Inflammatory macrophage treated with lipopolysaccharide for 1 hour (primary cell): ENCODE measurements around the gene VWA5B1.

Experiments used
- DNase-seq, 2 donors: peaks; one replicate each; pipeline ENCODE4 v3.0.0-alpha.2; 2020 to 2022

The VWA5B1 gene

DNA sequence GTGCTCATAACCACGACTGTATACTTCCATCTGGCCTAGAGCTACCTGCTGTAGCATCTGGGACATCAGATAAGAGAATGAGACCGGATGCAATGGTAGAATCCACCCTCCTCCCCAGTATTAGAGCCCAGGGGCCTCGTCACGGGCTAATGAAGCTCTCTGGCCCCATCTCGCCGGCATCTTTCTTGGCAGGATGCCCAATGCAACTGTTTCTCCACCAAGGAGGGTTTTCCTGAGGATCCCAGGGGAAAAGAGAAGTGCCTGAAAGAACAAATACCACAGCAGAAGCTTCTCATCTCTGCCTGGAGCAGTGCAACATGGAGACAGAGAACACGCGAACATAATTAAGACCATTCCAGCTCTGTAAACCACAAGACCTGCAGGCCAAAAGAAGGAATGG lies 80.0 kb downstream of the VWA5B1 start:
- no peak for DNase-seq

DNA sequence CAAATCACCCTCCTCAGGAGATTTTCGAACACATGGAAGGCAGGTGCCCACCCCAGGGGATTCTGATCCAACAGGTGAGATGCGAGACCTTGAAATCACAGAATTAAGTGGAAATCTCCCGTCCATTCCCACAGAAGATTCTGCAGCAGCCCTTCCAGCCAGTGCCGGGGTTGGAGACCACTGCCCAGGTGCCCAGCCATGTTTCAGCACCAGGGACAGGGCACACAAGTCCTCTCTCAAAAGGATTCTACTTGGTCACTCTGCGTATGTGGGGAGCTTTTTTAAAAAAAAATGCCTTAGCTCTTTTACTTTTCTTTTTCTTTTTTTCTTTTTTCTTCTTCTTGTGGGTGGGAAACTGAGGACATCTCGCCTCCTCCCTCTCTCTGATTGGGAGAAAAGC lies 80.7 kb downstream of the VWA5B1 start:
- no peak for DNase-seq

DNA sequence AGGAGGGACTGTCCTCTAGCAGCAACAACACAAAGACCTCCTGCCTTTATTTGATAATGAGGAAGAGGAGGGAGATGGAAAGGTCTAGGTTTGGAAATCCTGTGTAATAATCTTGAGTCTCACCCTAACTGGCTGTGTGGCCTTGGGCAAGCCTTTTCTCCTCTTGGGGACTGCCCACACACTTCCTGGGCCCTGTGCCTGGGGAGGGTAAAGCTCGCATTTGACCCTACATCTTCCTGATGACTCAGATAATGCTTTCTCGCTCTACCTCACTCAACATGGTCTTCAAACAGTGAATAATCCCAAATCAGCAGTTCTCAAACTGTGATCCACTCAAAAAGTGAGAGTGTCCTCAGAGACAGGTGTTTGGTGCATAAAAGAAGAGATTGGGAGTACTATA lies 81.2 kb downstream of the VWA5B1 start:
- DNase-seq, result peak in 1 of 2 donors; percentile 5

DNA sequence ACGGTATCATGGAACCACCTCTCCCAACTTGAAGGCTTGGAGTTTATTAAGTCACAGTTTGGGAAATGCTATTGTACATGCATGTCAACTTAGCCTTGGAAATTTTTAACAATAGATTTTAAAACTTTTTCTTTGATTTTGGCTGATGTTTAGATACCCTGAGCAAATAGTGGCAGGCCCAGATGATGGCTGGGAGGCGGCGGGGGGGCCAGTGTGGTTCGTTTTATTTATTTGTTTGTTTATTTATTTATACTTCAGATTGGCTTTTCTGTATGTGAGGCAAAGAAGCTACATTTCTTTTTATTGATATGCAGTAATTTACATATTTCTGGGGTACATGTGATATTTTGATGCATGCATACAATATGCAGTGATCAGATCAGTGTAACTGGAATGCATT lies 82.0 kb downstream of the VWA5B1 start:
- DNase-seq, result no peak

DNA sequence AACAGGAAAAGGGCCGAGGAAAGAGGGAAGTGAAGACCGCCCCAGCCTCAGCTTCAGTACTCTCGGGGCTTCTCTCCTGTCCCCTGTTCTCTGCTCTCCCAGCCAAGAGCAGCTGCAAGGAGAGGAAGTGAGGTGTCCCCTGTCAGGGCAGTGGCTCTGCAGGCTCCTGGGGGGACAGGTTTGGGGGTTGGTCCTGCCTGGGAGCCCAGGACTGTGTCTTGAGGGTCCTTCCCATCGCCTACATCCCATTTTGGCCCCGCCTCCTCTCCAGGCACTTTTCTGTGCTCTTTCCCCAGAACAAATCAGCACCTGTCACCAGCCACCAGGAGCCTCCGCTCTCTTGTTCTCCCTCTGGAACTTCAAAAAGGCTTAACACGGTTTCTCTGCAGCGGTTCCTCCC lies 82.6 kb downstream of the VWA5B1 start:
- no peak for DNase-seq

DNA sequence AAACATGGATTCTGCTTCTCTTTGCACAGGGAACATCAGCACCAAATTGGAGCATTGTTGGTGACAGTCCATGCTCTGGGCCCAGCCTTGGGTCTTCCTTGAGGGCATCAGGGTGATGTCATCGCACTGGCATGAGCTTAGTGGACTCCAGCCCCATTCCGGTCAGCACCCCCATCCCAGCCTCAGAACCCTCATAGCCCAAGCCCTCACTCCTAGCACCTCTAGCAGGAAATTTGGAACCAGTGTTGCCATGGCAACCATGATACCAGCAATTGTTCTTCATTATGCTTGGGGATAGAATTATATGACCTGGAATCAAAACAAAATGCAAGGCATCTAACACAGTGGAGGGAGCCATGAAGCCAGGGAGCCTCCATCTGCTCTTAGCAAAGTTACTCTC lies 83.1 kb downstream of the VWA5B1 start:
- DNase-seq, result no peak

DNA sequence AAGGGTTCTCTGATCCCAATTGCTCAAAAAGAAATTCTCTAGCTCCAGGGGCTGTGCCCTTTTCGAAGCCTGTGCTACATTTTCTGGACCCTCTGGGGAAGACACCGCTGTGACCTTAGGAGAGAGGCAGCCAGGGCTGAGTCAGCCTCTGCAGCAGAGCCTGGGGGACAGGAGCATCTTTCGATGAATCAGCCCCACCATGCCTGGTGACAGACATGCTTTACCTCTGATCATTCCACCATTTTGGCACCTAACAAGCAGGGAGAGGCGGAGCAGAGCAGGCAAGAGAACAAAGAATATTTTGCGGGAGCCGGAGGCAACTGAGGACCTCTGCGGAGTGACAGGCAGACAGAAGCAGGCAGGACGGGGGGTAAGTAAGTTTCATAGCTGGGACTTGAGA lies 84.9 kb downstream of the VWA5B1 start:
- DNase-seq, result no peak

DNA sequence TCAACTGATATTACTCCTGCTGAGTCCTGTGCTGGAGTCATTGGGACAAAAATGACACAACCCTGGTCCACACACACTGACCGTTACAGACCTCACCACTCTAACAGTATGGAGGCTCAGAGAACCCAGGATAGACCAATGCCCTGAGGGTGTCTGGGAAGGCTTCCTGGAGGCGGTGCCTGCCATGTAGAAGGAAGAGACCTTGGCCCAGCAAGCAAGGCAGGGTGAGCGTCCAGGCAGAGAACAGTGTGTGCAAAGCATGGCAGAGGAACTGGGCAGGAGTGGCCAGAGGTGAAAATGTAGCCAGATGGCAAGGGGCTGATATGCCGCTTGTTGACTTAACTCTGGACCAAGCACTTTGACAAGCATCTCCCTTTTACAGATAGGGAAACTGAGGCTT lies 85.5 kb downstream of the VWA5B1 start:
- DNase-seq, result no peak

DNA sequence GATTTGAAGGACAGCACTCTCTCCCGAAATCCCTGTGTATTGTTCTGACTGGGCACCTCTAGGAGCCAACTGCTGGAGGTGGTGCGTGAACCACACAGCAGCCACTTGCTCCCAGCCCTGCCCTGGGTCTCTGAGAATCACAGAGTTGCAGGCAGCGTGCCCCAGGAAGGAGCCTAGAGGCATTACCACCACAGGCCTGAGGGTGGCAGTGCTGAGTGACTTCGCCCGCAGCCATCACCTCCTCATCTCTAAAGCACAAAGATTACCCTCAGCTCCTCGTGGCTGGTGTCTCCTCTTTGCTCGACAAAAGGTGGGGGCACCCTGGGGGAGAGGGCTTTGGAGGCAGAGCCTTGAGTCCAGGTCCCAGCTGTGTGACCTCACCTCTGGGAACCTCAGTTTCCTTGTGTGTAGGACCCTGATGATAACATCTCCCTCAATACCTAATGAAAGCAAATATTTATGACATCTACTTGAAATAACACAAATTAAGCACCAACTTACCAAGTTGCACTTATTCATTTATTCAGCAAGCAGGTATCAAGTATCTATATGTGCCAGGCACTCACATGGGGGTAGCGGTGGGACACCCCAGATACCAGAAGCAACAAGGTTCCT lies 86.3 kb downstream of the VWA5B1 start:
- DNase-seq, result peak in 1 of 2 donors; percentile 62

DNA sequence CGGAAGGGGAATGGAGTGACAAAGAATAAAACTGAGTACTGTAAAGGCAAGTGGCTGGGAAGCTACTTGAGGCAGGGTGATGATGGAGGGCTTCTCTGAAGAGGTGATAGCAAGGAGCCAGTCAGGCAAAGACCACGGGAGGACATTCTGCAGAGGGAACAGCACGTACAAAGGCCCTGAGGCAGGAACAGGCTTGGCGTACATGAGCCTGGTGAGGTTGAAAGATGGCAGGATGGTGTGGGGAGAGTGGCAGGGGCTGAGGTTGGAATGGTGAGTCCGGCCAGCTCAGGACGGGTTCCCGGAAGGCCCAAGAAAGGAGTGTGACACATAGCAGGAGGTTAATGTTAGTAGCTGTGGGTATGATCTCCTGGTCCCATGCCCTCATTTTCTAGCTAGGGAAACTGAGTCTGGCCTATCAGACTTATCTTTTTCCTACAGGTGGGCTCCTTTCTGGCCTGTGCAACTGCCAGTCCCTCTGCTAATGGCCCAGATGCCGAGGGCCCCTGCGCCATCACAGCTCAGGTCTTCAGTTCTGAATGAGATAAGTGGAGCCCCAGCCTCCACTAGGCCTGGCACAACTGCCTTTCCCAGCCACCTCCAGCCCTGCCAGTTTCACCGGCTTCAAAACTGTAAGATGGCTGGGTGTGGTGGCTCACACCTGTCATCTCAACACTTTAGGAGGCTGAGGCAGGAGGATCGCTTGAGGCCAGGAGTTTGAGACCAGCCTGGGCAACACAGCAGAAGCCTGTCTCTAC lies 87.0 kb downstream of the VWA5B1 start:
- DNase-seq, result no peak

DNA sequence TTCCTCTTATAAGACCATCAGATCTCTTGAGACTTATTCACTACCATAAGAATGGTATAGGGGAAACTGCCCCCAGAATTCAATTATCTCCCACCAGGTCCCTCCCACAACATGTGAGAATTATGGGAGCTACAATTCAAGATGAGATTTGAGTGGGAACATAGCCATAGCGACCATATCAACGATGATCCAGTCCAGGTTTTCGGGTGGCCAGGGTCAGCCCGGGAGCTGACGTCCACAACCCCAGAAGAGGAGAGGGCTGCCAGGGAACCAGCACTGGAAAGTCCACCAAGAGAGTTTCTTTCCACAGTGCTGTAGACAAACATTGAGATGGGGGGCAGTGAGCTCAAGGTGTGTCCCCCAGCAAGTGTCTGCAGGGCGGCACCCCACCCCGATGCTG lies 88.4 kb downstream of the VWA5B1 start:
- no peak for DNase-seq

DNA sequence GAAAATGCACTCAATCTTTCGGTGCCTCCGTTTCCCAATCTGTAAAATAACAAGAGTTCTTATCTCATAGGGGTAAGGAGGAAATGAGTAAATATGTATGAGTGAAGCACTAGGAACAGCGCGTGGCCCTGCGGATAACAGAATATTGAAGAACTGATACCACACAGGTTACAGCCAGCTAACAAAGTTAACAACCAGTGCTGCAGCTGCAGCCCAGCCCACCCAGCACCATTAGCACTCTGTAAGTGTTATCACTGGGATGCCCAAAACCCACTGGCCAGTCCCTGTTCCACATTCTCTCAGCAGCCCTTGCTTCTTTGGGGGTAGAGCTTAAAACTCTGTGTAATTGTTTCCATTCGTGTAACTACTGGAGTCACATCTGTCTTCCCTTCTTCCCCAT lies 89.5 kb downstream of the VWA5B1 start:
- no peak for DNase-seq

DNA sequence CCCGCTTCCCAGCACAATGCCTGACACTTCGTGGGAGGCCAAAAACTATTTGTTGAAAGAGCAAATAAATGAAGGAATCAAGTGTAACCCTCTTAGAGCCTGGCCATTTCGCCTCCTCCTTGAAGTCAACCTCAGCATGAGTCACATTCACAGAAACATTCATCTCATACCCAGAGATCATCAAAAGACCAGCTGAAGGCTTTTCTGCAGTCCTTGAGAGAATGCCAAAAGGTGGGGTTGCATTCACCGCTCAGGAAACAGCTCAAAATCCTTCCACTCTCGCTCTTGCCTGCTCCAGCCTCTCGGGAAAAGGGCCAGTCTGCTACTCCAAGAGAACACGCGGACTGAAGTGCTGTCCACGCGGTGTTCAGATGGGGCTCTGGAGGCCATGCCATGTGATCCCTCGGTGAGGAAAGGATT lies 90.0 kb downstream of the VWA5B1 start:
- no peak for DNase-seq

DNA sequence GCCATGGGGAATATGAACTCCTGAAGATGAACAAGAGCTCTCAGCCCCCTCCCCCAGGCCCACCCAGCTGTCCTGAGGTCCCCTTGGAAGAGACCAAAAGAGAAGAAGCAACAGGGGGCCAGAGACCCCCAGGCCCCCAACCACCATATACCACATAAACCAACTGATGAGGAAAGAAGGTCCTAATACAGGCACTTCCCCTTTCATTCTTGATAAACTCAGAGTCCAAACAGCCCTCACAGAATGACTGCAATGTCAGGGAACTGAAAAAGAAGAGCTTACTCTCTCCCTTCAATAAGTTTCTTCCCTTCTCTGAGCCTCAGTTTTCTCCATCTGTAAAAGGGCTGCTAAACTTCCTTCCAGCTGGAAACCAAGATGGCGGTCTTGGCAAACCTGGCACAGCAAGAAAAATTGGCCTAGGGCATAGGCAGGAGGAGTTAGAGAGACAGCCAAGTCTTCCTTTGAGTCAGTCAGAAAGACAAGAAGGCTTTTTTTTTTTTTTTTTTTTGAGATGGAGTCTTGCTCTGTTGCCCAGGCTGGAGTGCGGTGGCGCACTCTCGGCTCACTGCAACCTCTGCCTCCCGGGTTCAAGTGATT lies 90.5 kb downstream of the VWA5B1 start:
- no peak for DNase-seq

DNA sequence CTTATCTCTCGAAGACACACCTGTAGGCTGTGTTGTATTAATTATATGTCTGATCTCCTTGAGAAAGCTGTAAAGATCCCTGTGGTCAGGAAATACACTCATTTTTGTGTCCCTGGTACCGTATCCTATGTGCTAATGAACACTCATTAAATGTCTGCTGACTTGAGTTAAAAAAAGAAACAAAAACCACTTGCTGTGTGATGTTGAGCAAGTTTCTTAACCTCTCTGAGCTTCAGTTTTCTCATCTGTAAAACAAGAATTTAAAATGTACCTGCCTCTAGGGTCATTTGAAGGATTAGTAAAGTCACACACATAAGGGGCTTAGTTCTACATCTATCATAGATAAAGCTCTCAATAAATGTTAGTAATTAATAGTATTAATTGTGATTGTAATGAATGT lies 91.3 kb downstream of the VWA5B1 start:
- no peak for DNase-seq

DNA sequence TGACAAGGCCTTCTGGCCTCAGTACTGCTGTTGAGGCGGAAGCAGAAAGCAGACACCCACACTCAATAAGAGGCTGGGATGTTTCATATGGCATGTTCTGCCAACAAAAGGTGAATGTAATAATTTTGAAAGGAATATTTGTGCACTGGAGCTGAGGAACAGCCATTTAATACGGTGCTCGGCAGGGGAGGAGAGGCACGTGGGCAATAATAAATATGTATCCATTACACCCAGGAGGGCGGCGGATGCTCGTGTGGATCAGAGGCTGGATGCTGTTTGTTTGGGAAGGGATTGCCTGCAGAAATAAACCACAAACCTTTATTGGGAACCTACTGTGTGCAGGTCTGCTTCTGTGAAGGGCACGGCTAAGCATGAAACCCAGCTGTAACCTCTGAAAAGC lies 92.0 kb downstream of the VWA5B1 start:
- DNase-seq, result no peak

DNA sequence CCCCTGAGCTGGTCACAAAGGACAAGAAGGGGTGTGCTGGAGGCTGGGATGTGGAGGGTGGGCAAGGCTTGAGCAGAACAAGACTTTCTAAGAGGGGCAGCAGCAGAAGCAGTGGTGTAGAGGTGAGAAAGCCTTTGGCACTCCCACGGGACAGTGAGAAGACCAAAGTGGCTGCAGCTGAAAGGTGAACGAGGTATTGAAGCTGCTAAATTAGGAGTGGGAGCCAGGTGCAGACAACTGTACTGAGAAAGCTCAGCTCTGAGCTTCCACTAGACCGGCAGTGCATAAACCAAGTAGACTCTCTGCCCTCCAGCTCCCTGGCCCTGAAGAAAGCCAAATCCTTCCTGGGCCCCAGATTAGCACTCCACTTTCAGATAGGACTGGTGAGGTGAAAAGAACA lies 93.0 kb downstream of the VWA5B1 start:
- no peak for DNase-seq

DNA sequence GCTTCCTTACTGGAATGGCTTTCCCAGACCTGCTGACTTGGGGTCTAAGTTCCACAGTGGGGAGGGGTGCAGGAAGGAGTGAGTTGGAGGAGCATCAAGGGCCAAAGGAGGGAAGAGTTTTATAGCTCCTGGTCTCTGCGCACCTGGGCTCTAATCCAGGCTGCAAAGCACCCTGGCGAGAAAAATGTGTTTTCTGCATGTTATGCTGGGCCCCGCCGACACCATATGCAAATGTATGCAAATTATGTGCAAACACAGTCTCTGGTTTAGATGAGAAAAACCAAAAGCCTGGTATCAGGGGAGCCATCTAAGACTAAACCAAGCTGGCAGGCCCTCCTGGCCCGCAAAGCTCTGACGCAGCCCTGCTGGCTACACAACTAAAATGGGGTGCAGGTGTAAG lies 95.0 kb downstream of the VWA5B1 start:
- DNase-seq, result no peak

DNA sequence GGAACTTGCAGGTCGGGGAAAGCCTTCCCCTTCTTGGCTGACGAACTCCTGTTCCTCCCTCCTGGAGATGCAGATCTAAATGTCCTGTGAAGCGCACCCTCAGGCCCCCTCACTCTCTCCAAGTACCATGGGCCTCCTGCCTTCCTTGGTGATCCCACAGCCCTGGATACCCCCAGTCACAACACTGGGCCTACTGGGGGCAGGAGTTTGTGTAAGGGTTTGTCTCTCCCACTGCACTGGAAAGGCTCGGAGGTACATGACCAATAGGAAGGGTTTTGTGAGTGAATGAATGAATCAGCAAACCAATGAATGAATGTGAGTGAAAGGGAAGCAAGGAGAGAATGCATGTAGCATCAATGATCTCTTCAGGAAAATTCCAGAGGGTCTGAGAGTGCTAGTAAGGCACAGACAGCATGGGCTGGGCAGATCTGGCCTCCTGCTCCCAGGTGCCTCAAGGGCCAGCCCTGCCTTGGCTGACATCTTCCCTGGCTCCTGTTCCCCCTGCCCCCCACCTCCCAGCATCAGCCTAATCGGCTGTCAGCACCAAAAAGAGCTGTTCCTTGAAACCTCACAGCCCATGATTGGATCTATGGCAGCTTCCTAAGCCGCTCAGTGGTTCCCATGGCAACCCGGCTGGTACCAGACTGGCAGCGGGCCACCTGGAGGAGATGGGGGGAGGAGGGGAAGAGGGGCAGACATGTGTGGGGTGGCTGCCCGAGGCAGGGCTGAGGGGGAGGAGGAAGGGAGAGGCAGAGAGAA lies 95.8 kb downstream of the VWA5B1 start:
- DNase-seq, result no peak

DNA sequence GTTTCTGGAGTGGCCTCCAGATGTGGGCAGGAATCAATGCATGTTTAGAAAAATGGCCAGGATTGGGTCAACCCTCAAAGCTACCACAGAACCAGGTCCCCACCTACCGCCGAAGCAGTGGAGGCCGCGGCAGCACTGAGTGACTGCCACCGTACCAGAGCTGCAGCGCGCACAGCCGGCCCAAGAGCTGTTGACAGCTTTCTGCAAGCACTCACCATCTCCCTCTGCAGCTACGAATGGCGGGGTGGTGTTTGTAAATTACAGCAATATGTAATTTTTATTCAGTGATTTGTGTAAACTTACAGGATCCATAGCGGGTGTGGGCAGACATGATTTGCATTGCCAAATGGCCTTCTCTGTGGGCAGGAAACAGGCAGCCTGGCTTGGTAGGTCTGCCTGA lies 98.9 kb downstream of the VWA5B1 start:
- no peak for DNase-seq

DNA sequence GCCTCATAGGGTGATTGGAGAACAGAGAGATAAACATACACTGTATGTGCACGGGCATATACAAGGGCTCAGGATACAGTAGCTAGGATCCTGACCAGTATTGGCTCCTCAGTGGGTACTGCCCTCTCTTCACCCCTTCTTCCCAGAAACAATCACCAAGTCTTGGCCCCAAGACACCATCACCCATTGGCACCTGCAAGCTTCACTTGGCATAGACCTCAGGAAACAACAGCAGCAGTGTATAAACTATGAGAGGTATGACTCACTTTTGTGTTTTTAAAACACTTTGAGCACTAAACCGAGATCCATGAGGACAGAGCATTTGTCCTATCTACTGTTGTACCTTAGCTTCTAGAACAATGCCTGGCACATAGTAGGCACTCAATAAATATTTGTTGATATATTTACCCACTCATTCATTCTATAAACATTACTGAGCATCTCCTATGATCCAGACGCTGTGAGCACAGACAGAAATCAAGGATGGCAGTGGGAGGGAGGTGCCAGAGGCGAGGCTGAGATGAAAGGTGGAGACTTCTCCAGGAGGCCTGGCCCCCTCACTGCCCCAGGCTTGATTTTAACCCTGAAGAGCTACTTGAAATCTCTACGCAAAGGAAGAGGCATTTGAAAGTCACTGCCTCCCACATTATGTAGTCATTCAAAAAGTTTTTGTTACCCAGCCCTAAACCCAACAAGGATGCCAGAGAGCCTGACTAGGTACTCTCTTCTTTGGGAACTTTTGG lies 100.1 kb downstream of the VWA5B1 start:
- DNase-seq, result no peak

DNA sequence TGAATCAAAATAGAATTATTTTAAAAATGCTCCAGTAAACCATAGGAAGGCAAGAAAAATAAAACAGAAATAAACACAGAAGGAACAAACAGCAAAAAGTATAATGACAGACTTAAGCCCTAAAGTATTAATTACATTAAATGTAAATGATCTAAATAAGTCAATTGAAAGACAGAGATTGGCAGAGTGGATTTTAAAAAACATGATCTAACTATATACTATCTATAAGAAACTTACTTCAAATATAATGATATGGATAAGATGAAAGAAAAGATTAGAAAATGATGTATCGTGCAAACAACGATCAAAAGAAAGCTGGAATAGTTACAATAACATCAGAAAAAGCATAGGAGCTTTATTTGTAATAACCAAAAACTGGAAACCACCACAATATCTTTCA lies 104.6 kb downstream of the VWA5B1 start:
- no peak for DNase-seq

DNA sequence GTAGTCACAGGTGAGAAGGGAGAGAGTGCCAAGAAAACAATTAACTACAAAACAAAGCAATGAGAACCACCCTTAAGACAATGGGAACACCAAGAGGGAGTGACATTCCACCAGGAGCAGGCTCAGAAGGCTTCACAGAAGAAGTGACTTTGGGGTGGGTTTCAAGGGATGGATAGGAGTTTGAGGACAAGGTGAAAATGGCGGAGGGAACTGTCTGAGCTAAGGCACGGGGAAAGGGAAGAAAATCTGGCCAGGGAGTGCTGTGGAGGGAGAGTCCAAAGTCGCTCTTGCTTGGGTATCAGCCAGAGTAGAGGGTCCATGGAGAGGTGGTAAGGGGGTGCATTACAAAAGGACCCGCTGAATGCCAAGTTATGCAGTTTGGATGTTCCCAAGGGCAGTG lies 108.1 kb downstream of the VWA5B1 start:
- no peak for DNase-seq
